H1 (cell line): Measurements from ENCODE around the gene C2CD3. TPM values are rescaled to one million over a fixed set of nuclear protein-coding genes. Genes with fewer than 3 reads are reported as not detected.

ENCODE experiments used
- CTCF ChIA-PET: fragments of 300-600 bp; sonication (Branson Sonifier 250); formaldehyde crosslinking; loops from one replicate; lab custom pipeline; 2021; ENCODE audit not compliant: partially characterized antibody; lab: Charles Lee
- POLR2A ChIA-PET: fragments of 300-600 bp; sonication (Branson Sonifier 250); formaldehyde crosslinking; loops from one replicate; lab custom pipeline; 2021; ENCODE audit warnings: inconsistent platforms; ENCODE audit not compliant: partially characterized antibody; lab: Charles Lee
- DNase-seq, 2 experiments: peaks; one replicate each; pipeline versions ENCODE4 v3.0.0 to v3.0.0-alpha.2; 2010 to 2022; ENCODE audit warnings: low spot score in 2 of 2, low read depth in 1 of 2, mixed read lengths in 1 of 2
- FAIRE-seq: peaks from 2 replicates; lab custom pipeline; 2011; peaks lifted over from hg19 to GRCh38; lab: Jason Lieb, UNC
- H2AFZ ChIP-seq: 2 replicates; pipeline ENCODE4 v1.8.1; 2012; ENCODE audit warnings: low read length, inconsistent platforms
- H2AK5ac ChIP-seq: 2 replicates; pipeline ENCODE4 v1.6.1; 2013; ENCODE audit warnings: low read depth, low read length
- H2BK120ac ChIP-seq: replicated peaks from 2 replicates; pipeline ENCODE3; 2013; ENCODE audit warnings: low read depth, low read length, inconsistent platforms
- H2BK12ac ChIP-seq: 2 replicates; pipeline ENCODE4 v1.6.1; 2013; ENCODE audit warnings: low read depth, low read length
- H2BK15ac ChIP-seq: 2 replicates; pipeline ENCODE4 v1.6.1; 2013; ENCODE audit warnings: low read length
- H2BK20ac ChIP-seq: 2 replicates; pipeline ENCODE4 v1.6.1; 2013; ENCODE audit warnings: low read length
- H2BK5ac ChIP-seq: 2 replicates; pipeline ENCODE4 v1.6.1; 2013; ENCODE audit warnings: low read depth, low read length
- H3K14ac ChIP-seq: 2 replicates; pipeline ENCODE4 v1.6.1; 2013; ENCODE audit warnings: inconsistent platforms; ENCODE audit not compliant: insufficient read length
- H3K18ac ChIP-seq: 2 replicates; pipeline ENCODE4 v1.6.1; 2013; ENCODE audit warnings: low read length; ENCODE audit errors: extremely low read depth
- H3K23ac ChIP-seq: 2 replicates; pipeline ENCODE4 v1.6.1; 2013; ENCODE audit warnings: inconsistent platforms; ENCODE audit not compliant: insufficient read length
- H3K23me2 ChIP-seq: 2 replicates; pipeline ENCODE4 v1.6.1; 2013; ENCODE audit warnings: low read depth, low read length
- H3K27ac ChIP-seq: 2 replicates; pipeline ENCODE4 v1.6.1; 2011; ENCODE audit warnings: low read depth, low read length, inconsistent platforms
- H3K27me3 ChIP-seq, 4 experiments: replicated peaks in 1 of 4; 1 replicate in 1 of 4; 2 replicates in 3 of 4; pipeline versions ENCODE4 v1.6.1 to v1.8.1; 2011 to 2013; ENCODE audit warnings: low read length in 3 of 4, mild to moderate bottlenecking in 3 of 4, inconsistent platforms in 2 of 4, mixed read lengths in 2 of 4, moderate library complexity in 1 of 4; ENCODE audit not compliant: control insufficient read depth in 3 of 4, insufficient read depth in 3 of 4; ENCODE audit errors: extremely low read depth in 1 of 4
- H3K36me3 ChIP-seq, 4 experiments: 2 replicates each; pipeline versions ENCODE4 v1.6.1 to v1.8.1; 2011 to 2013; ENCODE audit warnings: mild to moderate bottlenecking in 4 of 4, low read length in 3 of 4, moderate library complexity in 2 of 4, control low read depth in 1 of 4, inconsistent platforms in 1 of 4; ENCODE audit not compliant: insufficient read depth in 4 of 4, control insufficient read depth in 2 of 4
- H3K4ac ChIP-seq: replicated peaks from 2 replicates; pipeline ENCODE3; 2013; ENCODE audit warnings: low read length, low read depth, mixed read lengths, inconsistent platforms; ENCODE audit not compliant: insufficient read length
- H3K4me1 ChIP-seq, 4 experiments: replicated peaks in 1 of 4; 1 replicate in 1 of 4; 2 replicates in 3 of 4; pipeline versions ENCODE4 v1.6.1 to v1.8.1; 2011 to 2013; ENCODE audit warnings: low read length in 3 of 4, inconsistent platforms in 2 of 4, mixed read lengths in 1 of 4; ENCODE audit not compliant: insufficient read depth in 4 of 4, control insufficient read depth in 3 of 4
- H3K4me2 ChIP-seq, 2 experiments: 2 replicates each; pipeline versions ENCODE4 v1.6.1 to v1.8.1; 2011 to 2013; ENCODE audit warnings: low read depth in 2 of 2, low read length in 2 of 2, control low read depth in 1 of 2, inconsistent platforms in 1 of 2, mild to moderate bottlenecking in 1 of 2; ENCODE audit not compliant: insufficient read depth in 1 of 2
- H3K4me3 ChIP-seq, 4 experiments: fragments of 200-600, 300-600 bp in 1 of 4; sonication (generic), shearing (Covaris generic), sonication (Bioruptor Twin) in 1 of 4; 2 replicates each; pipeline versions ENCODE4 v1.5.1 to v1.8.1; 2011 to 2016; ENCODE audit warnings: low read length in 4 of 4, low read depth in 3 of 4, control low read depth in 2 of 4, inconsistent platforms in 2 of 4, mild to moderate bottlenecking in 2 of 4, mixed read lengths in 1 of 4, moderate library complexity in 1 of 4; ENCODE audit not compliant: insufficient read depth in 2 of 4; ENCODE audit errors: extremely low read depth in 1 of 4
- H3K56ac ChIP-seq: replicated peaks from 2 replicates; pipeline ENCODE3; 2013; ENCODE audit warnings: low read depth, mild to moderate bottlenecking, mixed read lengths, low read length, inconsistent platforms; ENCODE audit not compliant: insufficient read length
- H3K79me1 ChIP-seq: 2 replicates; pipeline ENCODE4 v1.6.1; 2013; ENCODE audit warnings: low read depth, low read length, control low read depth
- H3K79me2 ChIP-seq, 2 experiments: 2 replicates each; pipeline versions ENCODE4 v1.6.1 to v1.8.1; 2012 to 2013; ENCODE audit warnings: low read length in 2 of 2, mild to moderate bottlenecking in 2 of 2, inconsistent platforms in 1 of 2; ENCODE audit not compliant: insufficient read depth in 2 of 2, control insufficient read depth in 1 of 2
- H3K9ac ChIP-seq, 4 experiments: replicated peaks in 1 of 4; 1 replicate in 1 of 4; 2 replicates in 3 of 4; pipeline versions ENCODE4 v1.6.1 to v1.8.1; 2011 to 2013; ENCODE audit warnings: low read depth in 3 of 4, low read length in 3 of 4, control low read depth in 2 of 4, mild to moderate bottlenecking in 2 of 4, moderate library complexity in 2 of 4, inconsistent platforms in 1 of 4; ENCODE audit errors: extremely low read depth in 1 of 4
- H3K9me3 ChIP-seq, 2 experiments: 2 replicates each; pipeline versions ENCODE4 v1.6.1 to v1.8.1; 2012 to 2013; ENCODE audit warnings: mild to moderate bottlenecking in 2 of 2, moderate library complexity in 2 of 2, control low read depth in 1 of 2, inconsistent platforms in 1 of 2, low read depth in 1 of 2, low read length in 1 of 2, mixed read lengths in 1 of 2; ENCODE audit not compliant: insufficient read depth in 2 of 2
- H4K20me1 ChIP-seq, 2 experiments: replicated peaks in 1 of 2; 2 replicates each; pipeline versions ENCODE3 to v1.8.1; 2011 to 2013; ENCODE audit warnings: inconsistent platforms in 2 of 2, low read length in 2 of 2, mild to moderate bottlenecking in 1 of 2; ENCODE audit not compliant: insufficient read depth in 2 of 2, control insufficient read depth in 1 of 2
- H4K5ac ChIP-seq: 2 replicates; pipeline ENCODE4 v1.6.1; 2013; ENCODE audit warnings: low read length, low read depth, mixed read lengths, inconsistent platforms; ENCODE audit not compliant: insufficient read length
- H4K8ac ChIP-seq: 2 replicates; pipeline ENCODE4 v1.8.0; 2013; ENCODE audit warnings: mild to moderate bottlenecking, moderate library complexity, low read length, inconsistent platforms; ENCODE audit not compliant: insufficient read depth; ENCODE audit errors: extremely low read depth
- H4K91ac ChIP-seq: replicated peaks from 2 replicates; pipeline ENCODE3; 2013; ENCODE audit warnings: low read length, mixed read lengths, inconsistent platforms; ENCODE audit not compliant: insufficient read length
- ASH2L ChIP-seq: fragments of 200-600, 300-600 bp; sonication (generic); IDR thresholded peaks from one replicate; pipeline ENCODE4 v1.7.1; 2017; ENCODE audit warnings: low read length
- BRCA1 ChIP-seq: IDR thresholded peaks from 2 replicates; pipeline ENCODE4 v1.6.1; 2012; ENCODE audit warnings: low read depth, low read length, improper control_type of control experiment
- CTBP2 ChIP-seq: IDR thresholded peaks from 2 replicates; pipeline ENCODE4 v1.7.0; 2011; ENCODE audit warnings: borderline replicate concordance, mild to moderate bottlenecking, moderate library complexity, mixed read lengths, low read length; ENCODE audit not compliant: insufficient read depth, insufficient read length
- MAFK ChIP-seq: IDR thresholded peaks from 2 replicates; pipeline ENCODE4 v1.6.1; 2012; ENCODE audit warnings: low read depth, mild to moderate bottlenecking, improper control_type of control experiment, low read length
- SIX5 ChIP-seq: IDR thresholded peaks from 2 replicates; pipeline ENCODE4 v1.6.1; 2011; ENCODE audit warnings: mild to moderate bottlenecking, low read depth, low read length
- TBP ChIP-seq: IDR thresholded peaks from 2 replicates; pipeline ENCODE4 v1.6.1; 2011; ENCODE audit warnings: low read depth, low read length, improper control_type of control experiment
- YY1 ChIP-seq: IDR thresholded peaks from 2 replicates; pipeline ENCODE4 v1.6.1; 2011; ENCODE audit warnings: low read depth, mild to moderate bottlenecking, low read length
- WGBS, 2 experiments: shearing (Covaris generic) in 1 of 2; methylation state at CpG; one replicate each; pipeline versions ENCODE4 v1.1.6 to v1.1.7; 2013 to 2015; ENCODE audit warnings: low lambda C conversion rate in 2 of 2, mixed read lengths in 2 of 2, inconsistent platforms in 1 of 2, low coverage in 1 of 2, missing lambda C conversion rate in 1 of 2; ENCODE audit not compliant: insufficient replicate concordance in 2 of 2, insufficient coverage in 1 of 2, insufficient read length in 1 of 2; ENCODE audit errors: extremely low coverage in 1 of 2, missing lambda C conversion rate in 1 of 2; 5-methylcytosine and 5-hydroxymethylcytosine counted together
- polyA plus RNA-seq, 7 experiments: library from polyadenylated mRNA; depleted of rRNA in 3 of 7; stranded (reverse) in 5 of 7; unstranded in 2 of 7; fragments of >200 nt in 5 of 7; fragments of 200-250 nt in 2 of 7; gene quantifications; 1 replicate in 5 of 7; 2 replicates in 1 of 7; 4 replicates in 1 of 7; pipeline versions ENCODE4 v1.2.1 to v1.2.3, GENCODE V29; 2011 to 2013; ENCODE audit warnings: missing spikeins in 2 of 7, mixed read lengths in 2 of 7
- total RNA-seq: library from RNA; stranded (reverse); fragmentation: NEBNext Ultra II Directional; extraction: Animal tissue kit (Norgen Biotek cat#: 25700); gene quantifications from 2 replicates; pipeline ENCODE4 v1.2.1, GENCODE V29; 2021

Gene C2CD3
- total and polyA plus RNA-seq, 2 of the 8 experiments (the other 6 are each of a cell fraction or from before 2014, with no cell fraction given): 11.0 to 29.1 TPM

DNA sequence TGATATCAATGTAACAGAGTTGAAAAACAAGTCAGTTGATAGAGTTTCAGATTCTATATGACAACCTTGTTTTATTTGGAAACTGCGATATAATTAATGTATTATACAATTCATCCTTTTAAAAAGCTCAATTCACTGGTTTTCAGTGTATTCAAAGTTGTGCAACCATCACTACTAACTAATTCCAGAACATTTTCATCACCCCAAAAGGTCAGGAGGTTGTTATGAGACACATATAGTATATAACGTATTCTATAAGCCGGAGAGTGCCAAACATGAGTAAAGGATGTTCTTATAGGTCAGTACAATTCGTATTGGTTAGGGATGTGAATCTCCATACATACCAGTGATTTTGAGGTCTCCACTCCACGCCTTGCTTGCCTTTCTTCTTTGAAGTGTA is 121.8 kb downstream of the C2CD3 start:
- H3K4me2 ChIP-seq: no peak overlapping the region
- H3K4me1 ChIP-seq: no peaks in the 10 kb centered on the region
- no peak overlapping the region for H2BK15ac ChIP-seq
- H3K79me2 ChIP-seq: no peaks in the 10 kb centered on the region
- no peak overlapping the region for H3K56ac ChIP-seq
- H4K91ac ChIP-seq: no peak overlapping the region
- H4K8ac ChIP-seq: no peak overlapping the region
- WGBS, 2 experiments: 86% methylated on average over 5 of the region's 5 CpGs; no CpG with 5 or more reads in 1 of the 2 experiments
- DNase-seq (no peak), FAIRE-seq (no peak)
- no peak overlapping the region for H2BK120ac ChIP-seq
- H3K36me3 ChIP-seq: peaks cover 0 to 6% (median 0%) of the 10 kb centered on the region in 4 experiments; a peak in 3 of 8 replicates
- POLR2A ChIA-PET: no interaction called here
- no peak overlapping the region for H2BK5ac ChIP-seq
- H2AFZ ChIP-seq: no peak overlapping the region
- no peaks in the 10 kb centered on the region for H4K20me1 ChIP-seq
- H3K9ac ChIP-seq: no peak overlapping the region
- H3K4me3 ChIP-seq: no peak overlapping the region
- TF ChIP-seq MAFK (no peak), ASH2L (no peak), BRCA1 (no peak), YY1 (no peak), SIX5 (no peak), CTBP2 (no peak), TBP (no peak)
- CTCF ChIA-PET: no interaction called here
- no peak overlapping the region for H3K27ac ChIP-seq
- H3K23ac ChIP-seq: no peak overlapping the region
- no peak overlapping the region for H3K4ac ChIP-seq
- no peak overlapping the region for H2AK5ac ChIP-seq
- no peaks in the 10 kb centered on the region for H3K27me3 ChIP-seq
- H4K5ac ChIP-seq: no peak overlapping the region
- no peak overlapping the region for H3K18ac ChIP-seq
- no peak overlapping the region for H2BK12ac ChIP-seq
- H3K14ac ChIP-seq: no peak overlapping the region
- no peak overlapping the region for H2BK20ac ChIP-seq
- H3K9me3 ChIP-seq: no peaks in the 10 kb centered on the region
- H3K79me1 ChIP-seq: no peaks in the 10 kb centered on the region
- no peaks in the 10 kb centered on the region for H3K23me2 ChIP-seq
